A549 (cell line): Measurements from ENCODE around the gene PCGF3. TPM values are rescaled to one million over a fixed set of nuclear protein-coding genes. Genes with fewer than 3 reads are reported as not detected.

Experiments
- ATAC-seq, 2 experiments: fragments of 200-7000 bp in 1 of 2; fragments of >200 bp in 1 of 2; cut with Nextera tagmentation in 1 of 2; cut with Tn5 transposase in 1 of 2; 3 replicates each; pipeline versions ENCODE4 v1.8.0 to v1.9.1; 2018 to 2020; ENCODE audit warnings: mild to moderate bottlenecking in 1 of 2, moderate library complexity in 1 of 2
- CTCF ChIA-PET: fragments of 300-600 bp; sonication (Branson Sonifier 250); formaldehyde crosslinking; extraction: SDS; loops from one replicate; lab custom pipeline; 2021; ENCODE audit warnings: antibody characterized with exemption, inconsistent platforms; lab: Yijun Ruan, JAX
- POLR2A ChIA-PET: fragments of 350-600 bp; formaldehyde crosslinking; extraction: SDS; loops from one replicate; lab custom pipeline; 2021; ENCODE audit warnings: antibody characterized with exemption, inconsistent platforms; lab: Yijun Ruan, JAX
- DNase-seq, 2 experiments: peaks; one replicate each; pipeline versions ENCODE4 v3.0.0 to v3.0.0-alpha.2; 2011 to 2016; ENCODE audit warnings: low read depth in 1 of 2, low spot score in 1 of 2
- FAIRE-seq: peaks from 2 replicates; lab custom pipeline; 2011; peaks lifted over from hg19 to GRCh38; lab: Jason Lieb, UNC
- H3K27ac ChIP-seq, 2 experiments: fragments of >200 bp; sonication (Bioruptor Twin); formaldehyde crosslinking; 3 replicates each; pipeline ENCODE4 v1.5.1; 2016 to 2017
- H3K4me1 ChIP-seq: fragments of >200 bp; sonication (Bioruptor Twin); formaldehyde crosslinking; 3 replicates; pipeline ENCODE4 v1.6.1; 2016
- H3K4me2 ChIP-seq: fragments of >200 bp; sonication (Bioruptor Twin); formaldehyde crosslinking; 3 replicates; pipeline ENCODE4 v1.6.1; 2016
- H3K4me3 ChIP-seq: fragments of >200 bp; sonication (Bioruptor Twin); formaldehyde crosslinking; 3 replicates; pipeline ENCODE4 v1.5.1; 2016
- H3K9me3 ChIP-seq: fragments of >200 bp; sonication (Bioruptor Twin); formaldehyde crosslinking; 3 replicates; pipeline ENCODE4 v1.6.1; 2016
- ATOH8 ChIP-seq: fragments of 250-450 bp; sonication (Bioruptor Pico); IDR thresholded peaks from 2 replicates; pipeline ENCODE4 v1.5.0; 2020; ENCODE audit warnings: low read depth, mild to moderate bottlenecking, moderate library complexity
- BHLHE40 ChIP-seq: IDR thresholded peaks from 2 replicates; pipeline ENCODE4 v1.6.1; 2012; ENCODE audit warnings: low read depth, low read length, inconsistent platforms
- CHD4 ChIP-seq: fragments of 200-600 bp; sonication (generic); IDR thresholded peaks from 2 replicates; pipeline ENCODE4 v1.6.1; 2016; ENCODE audit warnings: antibody characterized with exemption, mild to moderate bottlenecking, borderline replicate concordance
- E2F6 ChIP-seq: IDR thresholded peaks from 2 replicates; pipeline ENCODE4 v1.6.1; 2012; ENCODE audit warnings: low read depth, borderline replicate concordance
- EHMT2 ChIP-seq: fragments of 200-600 bp; sonication (generic); IDR thresholded peaks from 2 replicates; pipeline ENCODE4 v1.6.1; 2016; ENCODE audit warnings: antibody characterized with exemption, low read depth, mild to moderate bottlenecking, moderate library complexity
- FOSB ChIP-seq: fragments of 250-450 bp; sonication (Bioruptor Pico); IDR thresholded peaks from 2 replicates; pipeline ENCODE4 v1.5.0; 2020; ENCODE audit warnings: mild to moderate bottlenecking, moderate library complexity
- GATA3 ChIP-seq: IDR thresholded peaks from 2 replicates; pipeline ENCODE4 v1.6.1; 2012; ENCODE audit warnings: borderline replicate concordance
- HDAC2 ChIP-seq: fragments of 200-600 bp; sonication (generic); IDR thresholded peaks from 2 replicates; pipeline ENCODE4 v1.6.1; 2016
- HEYL ChIP-seq: fragments of 250-450 bp; sonication (Bioruptor Pico); IDR thresholded peaks from 2 replicates; pipeline ENCODE4 v1.8.0; 2021; ENCODE audit warnings: mild to moderate bottlenecking, moderate library complexity
- HMGXB4 ChIP-seq: fragments of 250-450 bp; sonication (Bioruptor Pico); IDR thresholded peaks from 2 replicates; pipeline ENCODE4 v1.5.0; 2021; ENCODE audit warnings: mild to moderate bottlenecking, moderate library complexity, borderline replicate concordance
- HOXB13 ChIP-seq: fragments of 250-450 bp; sonication (Bioruptor Pico); IDR thresholded peaks from 2 replicates; pipeline ENCODE4 v1.5.0; 2020; ENCODE audit warnings: low read depth, mild to moderate bottlenecking, moderate library complexity
- HOXB5 ChIP-seq: fragments of 250-450 bp; sonication (Bioruptor Pico); IDR thresholded peaks from 2 replicates; pipeline ENCODE4 v1.5.0; 2020; ENCODE audit warnings: mild to moderate bottlenecking, moderate library complexity
- JUN ChIP-seq, 2 experiments: fragments of >200 bp; sonication (Bioruptor Twin); formaldehyde crosslinking; IDR thresholded peaks; 2 replicates in 1 of 2; 3 replicates in 1 of 2; pipeline ENCODE4 v1.6.1; 2016 to 2017
- KDM5A ChIP-seq: fragments of 200-600 bp; sonication (generic); IDR thresholded peaks from 2 replicates; pipeline ENCODE4 v1.6.1; 2016; ENCODE audit warnings: antibody characterized with exemption, mild to moderate bottlenecking
- MAFK ChIP-seq: fragments of 450-650 bp; IDR thresholded peaks from 2 replicates; pipeline ENCODE4 v1.6.1; 2014; ENCODE audit not compliant: partially characterized antibody
- MAX ChIP-seq: IDR thresholded peaks from 2 replicates; pipeline ENCODE4 v1.6.1; 2012
- NPAS2 ChIP-seq: fragments of 250-450 bp; sonication (Bioruptor Pico); IDR thresholded peaks from 2 replicates; pipeline ENCODE4 v1.8.0; 2022; ENCODE audit warnings: mild to moderate bottlenecking, moderate library complexity, borderline replicate concordance
- NR3C1 ChIP-seq: fragments of >200 bp; sonication (Bioruptor Twin); formaldehyde crosslinking; IDR thresholded peaks from 3 replicates; pipeline ENCODE4 v1.6.1; 2017
- PHF8 ChIP-seq: fragments of 200-600 bp; sonication (generic); IDR thresholded peaks from 2 replicates; pipeline ENCODE4 v1.6.1; 2016; ENCODE audit warnings: low read depth, mild to moderate bottlenecking, antibody characterized with exemption, moderate library complexity, borderline replicate concordance
- POLR2A ChIP-seq: IDR thresholded peaks from 2 replicates; pipeline ENCODE4 v1.6.1; 2012; ENCODE audit warnings: mild to moderate bottlenecking, low read length
- POLR2AphosphoS2 ChIP-seq: conservative IDR thresholded peaks from 2 replicates; pipeline ENCODE4 v1.6.1; 2012; ENCODE audit warnings: low read length, improper control_type of control experiment, inconsistent platforms
- RCOR1 ChIP-seq: fragments of 150-350 bp; IDR thresholded peaks from 2 replicates; pipeline ENCODE4 v1.6.1; 2014; ENCODE audit warnings: antibody characterized with exemption, low read length, low read depth
- RNF2 ChIP-seq: fragments of 200-600 bp; sonication (generic); IDR thresholded peaks from 2 replicates; pipeline ENCODE4 v1.6.1; 2016; ENCODE audit warnings: low read depth, mild to moderate bottlenecking, antibody characterized with exemption, moderate library complexity, borderline replicate concordance
- SMC3 ChIP-seq: fragments of >200 bp; sonication (Bioruptor Twin); formaldehyde crosslinking; IDR thresholded peaks from 3 replicates; pipeline ENCODE4 v1.6.1; 2018; ENCODE audit warnings: inconsistent platforms
- ZC3H11A ChIP-seq: fragments of 450-650 bp; IDR thresholded peaks from 2 replicates; pipeline ENCODE4 v1.6.1; 2014; ENCODE audit warnings: antibody characterized with exemption, mild to moderate bottlenecking
- ZFP36 ChIP-seq: fragments of 450-650 bp; IDR thresholded peaks from 2 replicates; pipeline ENCODE4 v1.6.1; 2014; ENCODE audit warnings: borderline replicate concordance; ENCODE audit not compliant: partially characterized antibody
- ZNF302 ChIP-seq: fragments of 250-450 bp; sonication (Bioruptor Pico); IDR thresholded peaks from 2 replicates; pipeline ENCODE4 v1.9.0; 2021; ENCODE audit warnings: inconsistent platforms, mild to moderate bottlenecking, moderate library complexity
- WGBS: methylation state at CpG from one replicate; pipeline ENCODE4 v1.1.6; 2017; ENCODE audit errors: missing lambda C conversion rate; 5-methylcytosine and 5-hydroxymethylcytosine counted together
- polyA plus RNA-seq, 4 experiments: library from polyadenylated mRNA; depleted of rRNA in 3 of 4; stranded (reverse); fragments of >200 nt; fragmentation: RNase III in 1 of 4; extraction: RNeasy Plus Mini Kit Qiagen cat#74134 plus additional on column Dnase treatment in 1 of 4; gene quantifications; 2 replicates in 3 of 4; 3 replicates in 1 of 4; pipeline ENCODE4 v1.2.3, GENCODE V29; 2011 to 2017
- TF ChIP-seq, protein P1 (sequence below): fragments of 150-350 bp; IDR thresholded peaks from 2 replicates; pipeline ENCODE4 v1.6.1; 2014; ENCODE audit warnings: low read depth, mild to moderate bottlenecking, low read length

PCGF3 gene
- polyA plus RNA-seq, 2 of the 4 experiments (the other 2 are of a cell fraction): 15.9 to 21.0 TPM

DNA sequence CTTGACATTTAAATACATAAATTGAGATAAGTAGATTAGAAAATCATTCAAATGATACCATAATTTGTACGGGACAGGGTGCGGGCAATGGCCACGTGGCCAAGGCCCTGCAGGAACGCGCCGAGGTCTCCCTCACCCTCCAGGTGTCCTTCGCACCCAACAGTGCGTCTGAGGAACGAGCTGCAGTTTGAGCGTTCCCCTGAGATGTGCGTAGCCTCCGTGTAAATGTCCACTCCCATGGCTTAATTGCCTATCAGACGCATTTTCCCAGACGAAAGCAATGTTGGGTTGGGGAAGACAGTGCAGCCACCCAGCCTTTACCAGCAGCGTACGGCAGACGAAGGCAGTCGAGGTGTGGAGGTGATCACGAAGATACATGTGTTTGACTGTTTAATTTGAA, 63.9 kb downstream of the PCGF3 start:
- no peaks in the 10 kb centered on the region for H3K9me3 ChIP-seq
- H3K4me1 ChIP-seq: peaks cover 6% of the 10 kb centered on the region; the same call in 1 of the 3 replicates
- WGBS: 91% methylated on average over 19 of the region's 19 CpGs
- FAIRE-seq: no peak
- CTCF ChIA-PET: interaction anchor here (0.6 to 1.2 kb wide), 2 partner anchors 12 to 27 kb away, joined by 3 to 4 read pairs; no protein-coding TSS in a partner anchor
- DNase-seq: no peak
- ATAC-seq: no peak
- no peak overlapping the region for H3K4me2 ChIP-seq
- no peak for TF ChIP-seq NR3C1
- no peak for TF ChIP-seq ZNF302 (CRISPR knock-in tag)
- no peak for TF ChIP-seq GATA3
- TF ChIP-seq ZC3H11A: no peak
- TF ChIP-seq ATOH8 (CRISPR knock-in tag): no peak
- no peak for TF ChIP-seq RCOR1
- no peak for TF ChIP-seq ZFP36
- no peak for TF ChIP-seq FOSB (CRISPR knock-in tag)
- TF ChIP-seq E2F6: no peak
- no peak for TF ChIP-seq HDAC2
- TF ChIP-seq EHMT2: no peak
- TF ChIP-seq, all 56 proteins: peak for 0
- no peak overlapping the region for H3K27ac ChIP-seq
- no peak overlapping the region for H3K4me3 ChIP-seq
- POLR2A ChIA-PET: no interaction called here

- FAIRE-seq: no peak
- H3K4me3 ChIP-seq: no peak overlapping the region
- WGBS: 94% methylated on average over 5 of the region's 5 CpGs
Observed at GRCh38 chr4:770022-770421, 64.4 kb downstream of the PCGF3 start.

GRCh38 chr4:771464-771863, 65.8 kb downstream of the PCGF3 start:
- no peak overlapping the region for H3K4me3 ChIP-seq
- H3K9me3 ChIP-seq: no peaks in the 10 kb centered on the region
- POLR2A ChIA-PET: interaction anchor here (0.5 kb wide), 1 partner anchor 14 kb away, joined by 3 read pairs; no protein-coding TSS in a partner anchor
- DNase-seq (no peak), FAIRE-seq (no peak), ATAC-seq (no peak)
- no peak overlapping the region for H3K27ac ChIP-seq
- H3K4me1 ChIP-seq: no peaks in the 10 kb centered on the region; the same call in 2 of the 3 replicates
- WGBS: 87% methylated on average over 6 of the region's 6 CpGs
- TF ChIP-seq CHD4: no peak
- no peak for TF ChIP-seq HOXB13 (CRISPR knock-in tag)
- no peak for TF ChIP-seq FOSB (CRISPR knock-in tag)
- no peak for TF ChIP-seq RNF2
- TF ChIP-seq KDM5A: no peak
- TF ChIP-seq BHLHE40: no peak
- no peak for TF ChIP-seq POLR2A
- no peak for TF ChIP-seq EHMT2
- TF ChIP-seq HEYL (CRISPR knock-in tag): no peak
- no peak for TF ChIP-seq HMGXB4
- no peak for TF ChIP-seq POLR2AphosphoS2
- TF ChIP-seq JUN (IDR thresholded peaks at IDR 0.05): no peak
- no peak for TF ChIP-seq MAX
- TF ChIP-seq NPAS2 (CRISPR knock-in tag): no peak
- no peak for TF ChIP-seq PHF8
- no peak for TF ChIP-seq NR3C1
- TF ChIP-seq HOXB5: no peak
- no peak for TF ChIP-seq SMC3
- TF ChIP-seq, protein P1, sequence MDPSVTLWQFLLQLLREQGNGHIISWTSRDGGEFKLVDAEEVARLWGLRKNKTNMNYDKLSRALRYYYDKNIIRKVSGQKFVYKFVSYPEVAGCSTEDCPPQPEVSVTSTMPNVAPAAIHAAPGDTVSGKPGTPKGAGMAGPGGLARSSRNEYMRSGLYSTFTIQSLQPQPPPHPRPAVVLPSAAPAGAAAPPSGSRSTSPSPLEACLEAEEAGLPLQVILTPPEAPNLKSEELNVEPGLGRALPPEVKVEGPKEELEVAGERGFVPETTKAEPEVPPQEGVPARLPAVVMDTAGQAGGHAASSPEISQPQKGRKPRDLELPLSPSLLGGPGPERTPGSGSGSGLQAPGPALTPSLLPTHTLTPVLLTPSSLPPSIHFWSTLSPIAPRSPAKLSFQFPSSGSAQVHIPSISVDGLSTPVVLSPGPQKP: no peak
- no peak overlapping the region for H3K4me2 ChIP-seq
- CTCF ChIA-PET: interaction anchor here (0.6 to 1.3 kb wide), 3 partner anchors 10 to 904 kb away, joined by 3 to 4 read pairs (median 3); no protein-coding TSS in a partner anchor

More at GRCh38 chr4:770022-770421, 64.4 kb downstream of the PCGF3 start:
- CTCF ChIA-PET: interaction anchor here (1.2 kb wide), 1 partner anchor 13 kb away, joined by 4 read pairs; no protein-coding TSS in a partner anchor
- no peaks in the 10 kb centered on the region for H3K9me3 ChIP-seq
- DNase-seq (no peak), ATAC-seq (no peak)
- no peak overlapping the region for H3K27ac ChIP-seq
- peaks cover 6% of the 10 kb centered on the region; the same call in 1 of the 3 replicates for H3K4me1 ChIP-seq
- H3K4me2 ChIP-seq: no peak overlapping the region
- no peak for TF ChIP-seq MAFK
- TF ChIP-seq CHD4: no peak
- POLR2A ChIA-PET: no interaction called here
